SU-DHL-6 (cell line): ENCODE data around the gene CCN2.
"Not testable (repeated sequence)": the region's sequence is repeated elsewhere in the genome, so short reads cannot be mapped to it uniquely, and the experiment has no call there.

Source experiments
- H2AFZ ChIP-seq: fragments of 200-600 bp; sonication (generic); 2 replicates; pipeline ENCODE4 v1.6.1; 2014; ENCODE audit warnings: low read depth, mild to moderate bottlenecking, moderate library complexity, mixed read lengths, antibody characterized with exemption, low read length; ENCODE audit not compliant: severe bottlenecking
- H3F3A ChIP-seq: fragments of 200-600 bp; shearing (Covaris generic); 2 replicates; pipeline ENCODE4 v1.6.0; 2016; ENCODE audit warnings: antibody characterized with exemption, mild to moderate bottlenecking; ENCODE audit not compliant: insufficient read depth
- H3K27ac ChIP-seq: fragments of 200-600 bp; sonication (generic); 2 replicates; pipeline ENCODE4 v1.5.1; 2016; ENCODE audit warnings: low read depth, mild to moderate bottlenecking, low read length, moderate library complexity, mixed read lengths
- H3K27me3 ChIP-seq: fragments of 200-600 bp; sonication (generic), shearing (Covaris generic); 2 replicates; pipeline ENCODE4 v1.6.0; 2014; ENCODE audit warnings: mild to moderate bottlenecking, low read length
- H3K36me3 ChIP-seq: fragments of 200-600 bp; sonication (generic); 2 replicates; pipeline ENCODE4 v1.6.1; 2014; ENCODE audit warnings: mild to moderate bottlenecking, low read length, mixed read lengths
- H3K4me2 ChIP-seq: fragments of 300-600, 200-600 bp; shearing (Covaris generic), sonication (generic); 2 replicates; pipeline ENCODE4 v1.6.0; 2014; ENCODE audit warnings: low read length, low read depth, mild to moderate bottlenecking; ENCODE audit not compliant: poor library complexity, severe bottlenecking
- H3K4me3 ChIP-seq: fragments of 200-600 bp; sonication (generic); 2 replicates; pipeline ENCODE4 v1.5.1; 2014; ENCODE audit warnings: antibody characterized with exemption, low read length, mild to moderate bottlenecking, mixed read lengths; ENCODE audit not compliant: insufficient read depth, poor library complexity, severe bottlenecking
- H3K79me2 ChIP-seq: fragments of 200-600 bp; sonication (generic); 2 replicates; pipeline ENCODE4 v1.6.1; 2014; ENCODE audit warnings: mild to moderate bottlenecking, low read length, moderate library complexity; ENCODE audit not compliant: insufficient read depth
- H3K9ac ChIP-seq: fragments of 200-600 bp; sonication (generic); 2 replicates; pipeline ENCODE4 v1.7.0; 2014; ENCODE audit warnings: mild to moderate bottlenecking, low read length
- H3K9me2 ChIP-seq: fragments of 200-600 bp; sonication (generic); replicated peaks from 2 replicates; pipeline ENCODE4 v1.6.1; 2014; ENCODE audit warnings: low read length; ENCODE audit not compliant: insufficient read depth
- H3K9me3 ChIP-seq: fragments of 200-600 bp; sonication (generic); 2 replicates; pipeline ENCODE4 v1.6.1; 2014; ENCODE audit warnings: low read length, mixed read lengths; ENCODE audit not compliant: insufficient read depth
- H4K20me1 ChIP-seq: fragments of 200-600 bp; sonication (generic); 2 replicates; pipeline ENCODE4 v1.6.1; 2014; ENCODE audit warnings: low read depth, mild to moderate bottlenecking, antibody characterized with exemption, low read length, moderate library complexity, mixed read lengths
- EZH2phosphoT487 ChIP-seq: fragments of 200-600 bp; sonication (generic), shearing (Covaris generic); conservative IDR thresholded peaks from 2 replicates; pipeline ENCODE4 v1.6.1; 2018; ENCODE audit warnings: mild to moderate bottlenecking, antibody characterized with exemption, low read length, moderate library complexity, mixed read lengths
- TF ChIP-seq, protein P1 (sequence below): fragments of 200-600 bp; sonication (generic); IDR thresholded peaks from one replicate; pipeline ENCODE4 v1.5.1; 2017; ENCODE audit warnings: antibody characterized with exemption, mild to moderate bottlenecking, low read length, moderate library complexity; ENCODE audit not compliant: insufficient read depth, poor library complexity, severe bottlenecking

Gene CCN2

DNA sequence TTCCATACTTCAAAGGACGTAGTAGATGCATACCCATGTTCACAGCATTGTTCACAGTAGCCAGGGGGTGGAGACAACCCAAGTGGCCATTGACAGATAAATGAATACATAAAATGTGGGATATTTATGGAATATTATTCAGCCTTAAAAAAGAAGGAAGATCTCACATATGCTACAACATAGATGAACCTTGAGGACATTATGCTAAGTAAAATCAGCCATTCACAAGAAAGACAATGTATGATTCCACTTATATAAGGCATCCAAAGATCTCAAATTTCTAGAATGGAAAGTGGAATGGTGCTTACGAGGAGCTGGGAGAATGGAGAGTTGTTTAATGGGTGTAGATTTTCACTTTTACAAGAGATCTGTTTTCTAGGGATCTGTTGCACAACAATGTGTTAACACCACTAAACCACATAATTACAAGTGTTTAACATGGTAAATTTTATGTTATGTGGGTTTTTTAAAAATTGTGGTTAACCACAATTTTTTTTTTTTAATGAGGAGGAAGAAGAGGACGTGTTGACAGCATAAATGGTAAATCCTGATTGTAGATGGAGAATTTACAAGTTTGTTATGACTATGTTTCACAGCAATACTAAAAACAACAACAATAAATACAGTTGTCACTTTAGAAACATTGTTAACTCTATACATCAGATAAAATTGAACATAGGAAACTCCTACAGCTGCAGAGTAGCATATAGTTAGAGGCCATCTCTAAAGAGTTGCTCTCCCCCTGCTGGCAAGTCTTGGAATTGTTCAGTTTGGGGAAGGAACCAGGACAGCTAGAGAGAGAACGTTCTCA, 41.6 kb downstream of the CCN2 start:
- no peak for TF ChIP-seq EZH2phosphoT487
- TF ChIP-seq, protein P1, sequence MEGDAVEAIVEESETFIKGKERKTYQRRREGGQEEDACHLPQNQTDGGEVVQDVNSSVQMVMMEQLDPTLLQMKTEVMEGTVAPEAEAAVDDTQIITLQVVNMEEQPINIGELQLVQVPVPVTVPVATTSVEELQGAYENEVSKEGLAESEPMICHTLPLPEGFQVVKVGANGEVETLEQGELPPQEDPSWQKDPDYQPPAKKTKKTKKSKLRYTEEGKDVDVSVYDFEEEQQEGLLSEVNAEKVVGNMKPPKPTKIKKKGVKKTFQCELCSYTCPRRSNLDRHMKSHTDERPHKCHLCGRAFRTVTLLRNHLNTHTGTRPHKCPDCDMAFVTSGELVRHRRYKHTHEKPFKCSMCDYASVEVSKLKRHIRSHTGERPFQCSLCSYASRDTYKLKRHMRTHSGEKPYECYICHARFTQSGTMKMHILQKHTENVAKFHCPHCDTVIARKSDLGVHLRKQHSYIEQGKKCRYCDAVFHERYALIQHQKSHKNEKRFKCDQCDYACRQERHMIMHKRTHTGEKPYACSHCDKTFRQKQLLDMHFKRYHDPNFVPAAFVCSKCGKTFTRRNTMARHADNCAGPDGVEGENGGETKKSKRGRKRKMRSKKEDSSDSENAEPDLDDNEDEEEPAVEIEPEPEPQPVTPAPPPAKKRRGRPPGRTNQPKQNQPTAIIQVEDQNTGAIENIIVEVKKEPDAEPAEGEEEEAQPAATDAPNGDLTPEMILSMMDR: peak; percentile 84
- no peak overlapping the region for H3K27ac ChIP-seq
- H3K27me3 ChIP-seq: no peaks in the 10 kb centered on the region
- H2AFZ ChIP-seq: no peak overlapping the region
- H3K9ac ChIP-seq: no peak overlapping the region
- H3K36me3 ChIP-seq: no peaks in the 10 kb centered on the region
- no peaks in the 10 kb centered on the region for H3K9me3 ChIP-seq
- H3K4me2 ChIP-seq: peak overlapping the region; percentile 23
- H3K4me3 ChIP-seq: no peak overlapping the region
- H3F3A ChIP-seq: no peaks in the 10 kb centered on the region
- no peaks in the 10 kb centered on the region for H3K9me2 ChIP-seq
- H3K79me2 ChIP-seq: no peaks in the 10 kb centered on the region
- no peaks in the 10 kb centered on the region for H4K20me1 ChIP-seq

DNA sequence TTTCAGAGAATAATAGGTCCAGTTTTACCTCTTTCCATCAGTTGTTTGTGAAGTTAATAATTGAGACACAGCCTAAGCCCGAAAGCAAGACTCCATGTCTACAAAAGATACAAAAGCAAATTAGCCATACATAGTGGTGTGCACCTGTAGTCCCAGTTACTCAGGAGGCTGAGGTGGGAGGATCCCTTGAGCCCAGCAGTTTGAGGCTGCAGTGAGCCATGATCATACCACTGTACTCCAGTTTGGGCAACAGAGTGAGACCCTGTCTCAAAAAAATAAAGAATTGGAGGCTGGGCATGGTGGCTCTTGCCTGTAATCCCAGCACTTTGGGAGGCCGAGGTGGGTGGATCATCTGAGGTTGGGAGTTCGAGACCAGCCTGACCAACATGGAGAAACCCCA, 42.4 kb downstream of the CCN2 start:
- H2AFZ ChIP-seq, H3K4me3 ChIP-seq, H3K9me3 ChIP-seq, H3K27me3 ChIP-seq, H4K20me1 ChIP-seq, H3K4me2 ChIP-seq, H3F3A ChIP-seq, H3K9ac ChIP-seq, H3K79me2 ChIP-seq, H3K9me2 ChIP-seq, H3K27ac ChIP-seq, H3K36me3 ChIP-seq: not testable (repeated sequence)

DNA sequence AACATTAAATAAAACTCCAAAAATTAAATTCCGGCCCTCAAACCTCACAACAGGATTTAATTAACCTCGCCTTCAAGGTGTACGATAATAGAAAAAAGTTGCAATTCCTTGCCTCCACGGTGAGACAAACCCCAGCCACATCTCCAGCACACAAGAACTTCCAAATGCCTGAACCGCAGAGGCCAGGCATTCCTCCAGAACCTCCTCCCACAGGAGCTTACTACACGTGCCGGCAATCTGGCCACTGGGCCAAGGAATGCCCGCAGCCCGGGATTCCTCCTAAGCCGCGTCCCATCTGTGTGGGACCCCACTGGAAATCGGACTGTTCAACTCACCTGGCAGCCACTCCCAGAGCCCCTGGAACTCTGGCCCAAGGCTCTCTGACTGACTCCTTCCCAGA, 47.4 kb downstream of the CCN2 start:
- H3K36me3 ChIP-seq, H3K27ac ChIP-seq, H4K20me1 ChIP-seq, H3K79me2 ChIP-seq, H3F3A ChIP-seq, H3K9me3 ChIP-seq, H2AFZ ChIP-seq, H3K9ac ChIP-seq, H3K27me3 ChIP-seq, H3K9me2 ChIP-seq, H3K4me2 ChIP-seq, H3K4me3 ChIP-seq: not testable (repeated sequence)

DNA sequence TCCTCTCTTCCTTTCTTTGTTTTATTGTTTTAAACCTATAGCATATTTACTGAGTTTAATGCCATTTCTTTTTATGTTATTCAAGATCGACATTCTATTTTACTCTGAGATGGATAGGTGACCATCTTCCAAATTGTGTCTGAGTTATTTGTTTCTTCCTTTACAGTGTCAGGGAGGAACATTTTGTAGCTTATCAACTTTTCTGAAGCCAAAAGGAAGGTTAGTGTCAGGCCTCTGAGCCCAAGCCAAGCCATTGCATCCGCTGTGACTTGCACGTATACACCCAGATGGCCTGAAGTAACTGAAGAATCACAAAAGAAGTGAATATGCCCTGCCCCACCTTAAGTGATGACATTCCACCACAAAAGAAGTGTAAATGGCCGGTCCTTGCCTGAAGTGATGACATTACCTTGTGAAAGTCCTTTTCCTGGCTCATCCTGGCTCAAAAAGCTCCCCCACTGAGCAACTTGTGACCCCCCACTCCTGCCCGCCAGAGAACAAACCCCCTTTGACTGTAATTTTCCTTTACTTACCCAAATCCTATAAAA, 49.8 kb downstream of the CCN2 start:
- H3K9ac ChIP-seq, H2AFZ ChIP-seq, H3K4me3 ChIP-seq, H3K9me3 ChIP-seq, H3F3A ChIP-seq, H3K4me2 ChIP-seq, H3K27ac ChIP-seq, H4K20me1 ChIP-seq, H3K9me2 ChIP-seq, H3K36me3 ChIP-seq, H3K79me2 ChIP-seq, H3K27me3 ChIP-seq: not testable (repeated sequence)

DNA sequence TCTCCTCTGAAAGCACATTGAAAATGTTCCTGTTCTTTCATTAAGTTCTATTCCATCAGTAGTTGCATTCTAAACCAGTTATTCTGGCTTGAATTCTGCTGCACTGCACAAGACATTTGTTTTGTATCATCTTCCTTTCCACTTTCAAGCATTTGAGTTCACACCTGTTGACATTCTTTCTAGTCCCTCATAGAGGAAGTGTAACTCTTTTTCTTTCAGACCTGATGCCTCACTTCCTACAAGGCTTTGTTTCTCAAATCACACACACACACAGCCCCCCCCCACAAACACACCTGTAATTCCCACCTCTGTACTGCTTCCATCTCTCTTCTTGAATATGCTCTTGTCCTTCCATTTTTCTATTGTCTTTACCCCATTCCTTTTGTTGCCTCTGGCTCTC, 50.9 kb downstream of the CCN2 start:
- Histone ChIP-seq H3K9ac (no peak overlapping the region), H3K36me3 (no peaks in the 10 kb centered on the region), H3K27me3 (no peaks in the 10 kb centered on the region), H3K4me2 (no peak overlapping the region), H3K9me3 (peaks cover 4% of the 10 kb centered on the region; the same call in 1 of the 2 replicates), H2AFZ (no peak overlapping the region), H3K79me2 (no peaks in the 10 kb centered on the region), H3K27ac (no peak overlapping the region), H3K9me2 (no peaks in the 10 kb centered on the region), H3K4me3 (no peak overlapping the region), H4K20me1 (no peaks in the 10 kb centered on the region), H3F3A (0 out of 2 replicates have a peak, but pooled peaks cover 2% of the 10 kb centered on the region)
- TF ChIP-seq, protein P1: no peak
- no peak for TF ChIP-seq EZH2phosphoT487
